ENCODE data around the gene ASB8. TPM values are rescaled to one million over a fixed set of nuclear protein-coding genes. Genes with fewer than 3 reads are reported as not detected.
A peak's percentile ranks its signal among the peaks of the same experiment; 100 is the strongest.

ASB8 gene
- total and polyA plus RNA-seq, 9 of the 15 experiments (the other 6 are each of a cell fraction or from before 2014, with no cell fraction given), result 13.3 to 29.0 (median 19.6) TPM

- Histone ChIP-seq H4K20me1 (replicated peaks; ENCODE audit: control insufficient read depth, insufficient read depth, low read length) (no peaks in the 10 kb centered on the region), H3K79me2 (ENCODE audit: control insufficient read depth, insufficient read depth, low read length) (peaks cover 22% of the 10 kb centered on the region), H3K36me3 (ENCODE audit: control insufficient read depth, insufficient read depth, low read length) (no peaks in the 10 kb centered on the region; the same call in 2 of the 3 replicates), H3K9me1 (ENCODE audit: control insufficient read depth, insufficient read depth, low read length) (no peaks in the 10 kb centered on the region), H3K4me2 (ENCODE audit: insufficient read depth, low read length) (peak overlapping the region; percentile 99), H3K9ac (ENCODE audit: insufficient read depth in 1 of 2, low read depth in 2 of 2, low read length in 2 of 2) (peak overlapping the region in 1 of 2 experiments; percentile 100; a peak in 2 of 4 replicates), H3K4me1 (replicated peaks in 1 of 2; ENCODE audit: control insufficient read depth in 2 of 2, insufficient read depth in 2 of 2, low read length in 2 of 2) (peaks cover 4 to 9% of the 10 kb centered on the region in 2 experiments; a peak in 3 of 5 replicates), H3K4me3 (peak overlapping the region; percentile 73; the same call in 1 of the 2 replicates), H3K27ac (ENCODE audit: extremely low read depth, low read depth, low read length) (peak overlapping the region; percentile 3; the same call in 1 of the 3 replicates), H2AFZ (ENCODE audit: low read depth, low read length) (no peak overlapping the region), H3K27me3 (ENCODE audit: control insufficient read depth in 2 of 2, insufficient read depth in 2 of 2, low read length in 2 of 2) (no peaks in the 10 kb centered on the region), H3K9me3 (replicated peaks; ENCODE audit: control insufficient read depth, insufficient read depth, low read depth, low read length) (peaks cover 2% of the 10 kb centered on the region; the same call in 1 of the 2 replicates)
- no peak for ATAC-seq
- intact Hi-C loops (cut with micrococcal nuclease) (loop anchor here (2.0 kb wide), 1 partner anchor 151 kb away; the partner anchor contains the start of gene ZNF641), in situ Hi-C loops (cut with MboI) (no loop called here)
- no peak for DNase-seq (ENCODE audit: extremely low read depth in 1 of 4, low spot score in 3 of 4)
- no TSS peak for BruUV-seq (replicated peaks)
- POLR2A ChIA-PET, result interaction anchor here (0.5 to 2.1 kb wide), 12 partner anchors 11 to 627 kb away, joined by 3 to 8 read pairs (median 3); no protein-coding TSS in a partner anchor
- FAIRE-seq, result peak; percentile 37
- 30% methylated on average over 3 of the region's 3 CpGs for WGBS (ENCODE audit: insufficient coverage, low coverage, missing lambda C conversion rate)
- CTCF ChIA-PET (ENCODE audit: low intra/inter-chr PET ratio), result interaction anchor here (0.5 kb wide), 1 partner anchor 404 kb away, joined by 3 read pairs; no protein-coding TSS in a partner anchor
- TF ChIP-seq ZNF75A (CRISPR knock-in tag; IDR thresholded peaks at IDR 0.05) (peak; percentile 71; the same call in 1 of the 2 replicates), RAD21 (CRISPR knock-in tag; conservative IDR thresholded peaks at IDR 0.05 in 1 of 2, IDR thresholded peaks at IDR 0.05 in 1 of 2) (no peak), MAFK (IDR thresholded peaks at IDR 0.05; ENCODE audit: low read length) (no peak), CEBPB (tag; IDR thresholded peaks at IDR 0.05) (peak; percentile 65), FOXA3 (CRISPR knock-in tag; conservative IDR thresholded peaks at IDR 0.05 in 1 of 2, IDR thresholded peaks at IDR 0.05 in 1 of 2) (peak in 1 of 2 experiments; percentile 40; a peak in 1 of 4 replicates), TRIM25 (IDR thresholded peaks at IDR 0.05; ENCODE audit: borderline replicate concordance) (no peak), CC2D1A (IDR thresholded peaks at IDR 0.05) (no peak), TFE3 (CRISPR knock-in tag; IDR thresholded peaks at IDR 0.05) (peak; percentile 66), TAF9B (IDR thresholded peaks at IDR 0.05; ENCODE audit: partially characterized antibody) (no peak), CEBPG (CRISPR knock-in tag; IDR thresholded peaks at IDR 0.05) (no peak), CEBPG (tag; conservative IDR thresholded peaks at IDR 0.05 in 1 of 2, IDR thresholded peaks at IDR 0.05 in 1 of 2) (peak in 1 of 2 experiments; percentile 35; a peak in 2 of 4 replicates), CBFA2T3 (IDR thresholded peaks at IDR 0.05) (0 out of 2 replicates have a peak, but pooled peaks have one; percentile 3), PREB (CRISPR knock-in tag; IDR thresholded peaks at IDR 0.05) (no peak), NR2C1 (IDR thresholded peaks at IDR 0.05) (no peak), NR2C1 (tag; IDR thresholded peaks at IDR 0.05) (no peak), RBM14 (IDR thresholded peaks at IDR 0.05; ENCODE audit: borderline replicate concordance, insufficient read depth, low read depth, low read length) (no peak), TAF15 (IDR thresholded peaks at IDR 0.05; ENCODE audit: low read depth, low read length) (no peak), ZNF12 (CRISPR knock-in tag; IDR thresholded peaks at IDR 0.05) (no peak)
These were observed 42.5 kb upstream of the ASB8 start for GRCh38 chr12:48199774-48200221.
